ENCODE measurements around the gene CSKMT.
"Not testable (repeated sequence)": the region's sequence is repeated elsewhere in the genome, so short reads cannot be mapped to it uniquely, and the experiment has no call there.

Gene CSKMT

GRCh38 chr11:62687508-62688396 is 22.6 kb downstream of the CSKMT start:
- Histone ChIP-seq H4K20me1 (ENCODE audit: low read depth, low read length) (no peaks in the 10 kb centered on the region), H3K4me3 (ENCODE audit: insufficient read depth, low read length, poor library complexity, severe bottlenecking) (no peak overlapping the region), H3K27me3 (ENCODE audit: low read length) (no peaks in the 10 kb centered on the region), H3K36me3 (ENCODE audit: low read length) (no peaks in the 10 kb centered on the region), H3K79me2 (ENCODE audit: insufficient read depth, low read length) (no peaks in the 10 kb centered on the region), H3K9me3 (ENCODE audit: insufficient read depth, low read length) (no peaks in the 10 kb centered on the region), H3K4me2 (ENCODE audit: low read depth, low read length, poor library complexity, severe bottlenecking) (no peak overlapping the region), H3K9ac (ENCODE audit: low read length) (no peak overlapping the region), H3F3A (ENCODE audit: insufficient read depth) (no peaks in the 10 kb centered on the region), H3K27ac (ENCODE audit: low read depth, low read length) (no peak overlapping the region), H2AFZ (ENCODE audit: low read depth, low read length, severe bottlenecking) (no peak overlapping the region), H3K9me2 (replicated peaks; ENCODE audit: insufficient read depth, low read length) (no peaks in the 10 kb centered on the region)
- no peak for TF ChIP-seq CTCF (IDR thresholded peaks at IDR 0.05; ENCODE audit: insufficient read depth, low read length, poor library complexity, severe bottlenecking)
- no peak for TF ChIP-seq EZH2phosphoT487 (conservative IDR thresholded peaks at IDR 0.05; ENCODE audit: low read length)

GRCh38 chr11:62688491-62688890 is 23.4 kb downstream of the CSKMT start:
- H3K4me3 ChIP-seq (ENCODE audit: insufficient read depth, low read length, poor library complexity, severe bottlenecking) = no peak overlapping the region

GRCh38 chr11:62689421-62690183 is 24.5 kb downstream of the CSKMT start, which contains the start of gene LRRN4CL:
TSS of gene LRRN4CL (minus strand) at chr11:62689530. CDS start at chr11:62688508, 1,022 bp downstream.
- Histone ChIP-seq H3K4me2 (ENCODE audit: low read depth, low read length, poor library complexity, severe bottlenecking) (no peak within 1 kb of the TSS), H4K20me1 (ENCODE audit: low read depth, low read length) (no peaks in the 10 kb centered on the region), H3K9me2 (replicated peaks; ENCODE audit: insufficient read depth, low read length) (no peaks in the 10 kb centered on the region), H3K9ac (ENCODE audit: low read length) (no peak within 1 kb of the TSS), H2AFZ (ENCODE audit: low read depth, low read length, severe bottlenecking) (no peak within 1 kb of the TSS), H3K36me3 (ENCODE audit: low read length) (no peaks in the 10 kb centered on the region), H3K4me3 (ENCODE audit: insufficient read depth, low read length, poor library complexity, severe bottlenecking) (no peak within 1 kb of the TSS), H3F3A (ENCODE audit: insufficient read depth) (no peaks in the 10 kb centered on the region), H3K9me3 (ENCODE audit: insufficient read depth, low read length) (no peaks in the 10 kb centered on the region), H3K79me2 (ENCODE audit: insufficient read depth, low read length) (no peaks in the 10 kb centered on the region), H3K27me3 (ENCODE audit: low read length) (no peaks in the 10 kb centered on the region), H3K27ac (ENCODE audit: low read depth, low read length) (no peak within 1 kb of the TSS)
- TF ChIP-seq CTCF (IDR thresholded peaks at IDR 0.05; ENCODE audit: insufficient read depth, low read length, poor library complexity, severe bottlenecking) = no peak
- no peak for TF ChIP-seq EZH2phosphoT487 (conservative IDR thresholded peaks at IDR 0.05; ENCODE audit: low read length)

More at GRCh38 chr11:62688491-62688890, 23.4 kb downstream of the CSKMT start:
- Histone ChIP-seq H3K9ac (ENCODE audit: low read length) (no peak overlapping the region), H3F3A (ENCODE audit: insufficient read depth) (no peaks in the 10 kb centered on the region), H3K9me3 (ENCODE audit: insufficient read depth, low read length) (no peaks in the 10 kb centered on the region), H3K27me3 (ENCODE audit: low read length) (no peaks in the 10 kb centered on the region), H3K9me2 (replicated peaks; ENCODE audit: insufficient read depth, low read length) (no peaks in the 10 kb centered on the region), H3K4me2 (ENCODE audit: low read depth, low read length, poor library complexity, severe bottlenecking) (no peak overlapping the region), H3K79me2 (ENCODE audit: insufficient read depth, low read length) (no peaks in the 10 kb centered on the region), H4K20me1 (ENCODE audit: low read depth, low read length) (no peaks in the 10 kb centered on the region), H3K27ac (ENCODE audit: low read depth, low read length) (no peak overlapping the region), H3K36me3 (ENCODE audit: low read length) (no peaks in the 10 kb centered on the region), H2AFZ (ENCODE audit: low read depth, low read length, severe bottlenecking) (no peak overlapping the region)
- TF ChIP-seq CTCF (IDR thresholded peaks at IDR 0.05; ENCODE audit: insufficient read depth, low read length, poor library complexity, severe bottlenecking) = no peak
- no peak for TF ChIP-seq EZH2phosphoT487 (conservative IDR thresholded peaks at IDR 0.05; ENCODE audit: low read length)

GRCh38 chr11:62693624-62694023 is 28.5 kb downstream of the CSKMT start:
- H3K9me2 ChIP-seq (replicated peaks; ENCODE audit: insufficient read depth, low read length); H3K4me2 ChIP-seq (ENCODE audit: low read depth, low read length, poor library complexity, severe bottlenecking); H3K9ac ChIP-seq (ENCODE audit: low read length); H3K79me2 ChIP-seq (ENCODE audit: insufficient read depth, low read length); H3K27ac ChIP-seq (ENCODE audit: low read depth, low read length); H3F3A ChIP-seq (ENCODE audit: insufficient read depth); H2AFZ ChIP-seq (ENCODE audit: low read depth, low read length, severe bottlenecking); H3K27me3 ChIP-seq (ENCODE audit: low read length); H4K20me1 ChIP-seq (ENCODE audit: low read depth, low read length); H3K4me3 ChIP-seq (ENCODE audit: insufficient read depth, low read length, poor library complexity, severe bottlenecking); H3K36me3 ChIP-seq (ENCODE audit: low read length); H3K9me3 ChIP-seq (ENCODE audit: insufficient read depth, low read length): not testable (repeated sequence)

Measured in SU-DHL-6 (cell line).